Activated T-cell treated with anti-CD3 and anti-CD28 coated beads for 24 hours (primary cell): ENCODE measurements around the gene TMEM184B.
A peak's percentile ranks its signal among the peaks of the same experiment; 100 is the strongest.

ENCODE experiments used
- DNase-seq: peaks from one replicate; pipeline ENCODE4 v3.0.0-alpha.2; 2020; ENCODE audit warnings: low read depth

The TMEM184B gene

GRCh38 chr22:38272373-38273134 is at the start of gene TMEM184B:
Gene TMEM184B, minus strand, starts transcription at chr22:38273010. Its CDS starts 25,049 bp downstream, at chr22:38247961.
- DNase-seq: peak; percentile 76

- no peak for DNase-seq
These were observed 48.0 kb upstream of the TMEM184B start for GRCh38 chr22:38320605-38321402.

GRCh38 chr22:38318792-38319773 is 46.3 kb upstream of the TMEM184B start:
- DNase-seq: no peak

GRCh38 chr22:38317995-38318715 is 45.3 kb upstream of the TMEM184B start:
- DNase-seq: no peak

GRCh38 chr22:38317122-38317994 is 44.5 kb upstream of the TMEM184B start, which contains the start of gene CSNK1E:
Gene CSNK1E, minus strand, starts transcription at chr22:38317433. Its CDS starts 3,276 bp downstream, at chr22:38314157.
- DNase-seq: peak; percentile 56

GRCh38 chr22:38316364-38317121 is 43.7 kb upstream of the TMEM184B start:
- DNase-seq: peak; percentile 30

GRCh38 chr22:38315823-38316363 is 43.1 kb upstream of the TMEM184B start:
- DNase-seq: no peak

GRCh38 chr22:38314933-38315822 is 42.4 kb upstream of the TMEM184B start:
- no peak for DNase-seq

- DNase-seq: no peak
These were observed 41.5 kb upstream of the TMEM184B start for GRCh38 chr22:38314051-38314932.

- DNase-seq: no peak
These were observed 40.7 kb upstream of the TMEM184B start for GRCh38 chr22:38313384-38313955.

GRCh38 chr22:38312261-38312800 is 39.5 kb upstream of the TMEM184B start:
- no peak for DNase-seq

- DNase-seq: no peak
These were observed 38.5 kb upstream of the TMEM184B start for GRCh38 chr22:38311323-38311620.

- DNase-seq: no peak
These were observed 37.9 kb upstream of the TMEM184B start for GRCh38 chr22:38310518-38311322.

- DNase-seq: no peak
These were observed 37.1 kb upstream of the TMEM184B start for GRCh38 chr22:38309614-38310517.
